Fibroblast of mammary gland (primary cell): Measurements from ENCODE around the gene OR1N1.

ENCODE experiments used
- DNase-seq: peaks from one replicate; pipeline ENCODE4 v3.0.0-alpha.2; 2010; ENCODE audit warnings: low read depth
- H3K4me3 ChIP-seq: 2 replicates; pipeline ENCODE4 v1.5.1; 2011; ENCODE audit warnings: low read depth, mild to moderate bottlenecking, low read length, moderate library complexity; ENCODE audit not compliant: control insufficient read depth
- TF ChIP-seq, protein P1 (sequence below): conservative IDR thresholded peaks from 2 replicates; pipeline ENCODE4 v1.5.1; 2011; ENCODE audit warnings: low read depth, low read length, inconsistent platforms; ENCODE audit not compliant: control insufficient read depth, insufficient read depth

OR1N1 gene

DNA sequence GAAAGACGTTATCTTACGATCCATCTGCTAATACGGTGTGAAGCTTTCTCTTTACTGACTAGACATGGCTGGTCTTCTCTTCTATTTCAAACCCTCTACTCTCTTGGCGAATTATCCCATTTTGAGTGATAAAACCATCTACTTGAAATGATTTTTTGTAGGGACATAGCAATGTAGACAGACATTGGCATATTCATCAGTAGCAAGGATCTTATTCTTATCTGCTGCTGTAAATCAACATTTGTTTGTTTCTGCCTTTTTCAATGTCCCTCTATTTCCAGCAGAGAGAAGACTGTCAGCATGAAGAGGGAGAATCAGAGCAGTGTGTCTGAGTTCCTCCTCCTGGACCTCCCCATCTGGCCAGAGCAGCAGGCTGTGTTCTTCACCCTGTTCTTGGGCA is 8.3 kb downstream of the OR1N1 start, which contains the start of gene OR1J4:
Gene OR1J4 (plus strand): TSS at position 301 of the 400 bp plus-strand sequence. CDS start 0 bp downstream, at position 301.
- no peak for DNase-seq
- no peak within 1 kb of the TSS for H3K4me3 ChIP-seq
- TF ChIP-seq, protein P1, sequence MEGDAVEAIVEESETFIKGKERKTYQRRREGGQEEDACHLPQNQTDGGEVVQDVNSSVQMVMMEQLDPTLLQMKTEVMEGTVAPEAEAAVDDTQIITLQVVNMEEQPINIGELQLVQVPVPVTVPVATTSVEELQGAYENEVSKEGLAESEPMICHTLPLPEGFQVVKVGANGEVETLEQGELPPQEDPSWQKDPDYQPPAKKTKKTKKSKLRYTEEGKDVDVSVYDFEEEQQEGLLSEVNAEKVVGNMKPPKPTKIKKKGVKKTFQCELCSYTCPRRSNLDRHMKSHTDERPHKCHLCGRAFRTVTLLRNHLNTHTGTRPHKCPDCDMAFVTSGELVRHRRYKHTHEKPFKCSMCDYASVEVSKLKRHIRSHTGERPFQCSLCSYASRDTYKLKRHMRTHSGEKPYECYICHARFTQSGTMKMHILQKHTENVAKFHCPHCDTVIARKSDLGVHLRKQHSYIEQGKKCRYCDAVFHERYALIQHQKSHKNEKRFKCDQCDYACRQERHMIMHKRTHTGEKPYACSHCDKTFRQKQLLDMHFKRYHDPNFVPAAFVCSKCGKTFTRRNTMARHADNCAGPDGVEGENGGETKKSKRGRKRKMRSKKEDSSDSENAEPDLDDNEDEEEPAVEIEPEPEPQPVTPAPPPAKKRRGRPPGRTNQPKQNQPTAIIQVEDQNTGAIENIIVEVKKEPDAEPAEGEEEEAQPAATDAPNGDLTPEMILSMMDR: no peak

DNA sequence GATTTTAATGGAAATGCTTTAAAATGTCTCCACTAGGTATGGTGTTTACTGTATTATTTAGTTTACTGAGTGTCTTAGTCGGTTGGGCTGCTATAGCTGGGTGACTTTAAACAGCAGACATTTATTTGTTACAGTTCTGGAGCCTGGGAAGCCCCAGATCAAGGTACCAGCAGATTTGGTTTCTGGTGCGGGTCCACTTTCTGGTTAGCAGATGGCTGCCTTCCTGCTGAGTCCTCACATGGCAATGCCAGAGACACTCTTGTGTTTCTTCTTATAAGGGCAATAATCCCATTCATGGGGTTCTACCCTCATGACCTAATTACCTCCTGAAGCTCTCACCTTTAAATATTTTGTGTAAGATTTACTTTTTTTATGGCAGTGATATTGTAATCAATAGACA is 8.9 kb downstream of the OR1N1 start:
- TF ChIP-seq, protein P1: no peak
- DNase-seq: no peak

GRCh38 chr9:122510502-122510901 is 16.6 kb downstream of the OR1N1 start, which contains the start of gene OR1J2:
Gene OR1J2, plus strand, starts transcription at chr9:122510802. Its CDS starts 0 bp downstream, at chr9:122510802.
- no peak within 1 kb of the TSS for H3K4me3 ChIP-seq
- TF ChIP-seq, protein P1: no peak

More for the DNA sequence above, 8.9 kb downstream of the OR1N1 start:
- no peak overlapping the region for H3K4me3 ChIP-seq

GRCh38 chr9:122506964-122507363 is 20.1 kb downstream of the OR1N1 start:
- H3K4me3 ChIP-seq: no peak overlapping the region
- TF ChIP-seq, protein P1: no peak
- no peak for DNase-seq

More at GRCh38 chr9:122510502-122510901, 16.6 kb downstream of the OR1N1 start, which contains the start of gene OR1J2:
- DNase-seq: no peak

DNA sequence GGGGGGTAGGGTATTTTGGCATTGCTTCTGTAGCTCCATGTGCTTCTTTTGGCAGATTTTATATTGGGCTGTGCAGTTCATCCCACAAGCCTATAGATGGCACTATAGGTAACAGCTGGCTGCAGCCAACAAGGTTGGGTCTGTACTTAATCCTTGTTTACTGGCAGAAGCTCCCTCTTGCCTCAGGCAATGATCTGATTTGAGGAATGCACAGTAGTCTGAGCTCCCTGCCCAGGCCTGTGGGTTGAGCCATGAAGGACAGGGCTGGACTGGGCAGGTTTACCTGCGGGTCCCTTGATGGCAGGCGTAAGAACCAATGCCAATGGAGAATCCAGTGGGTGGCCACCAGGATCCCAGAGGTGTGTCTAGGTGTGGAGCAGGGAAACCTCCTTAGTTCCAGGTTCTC is 28.2 kb downstream of the OR1N1 start:
- H3K4me3 ChIP-seq: no peak overlapping the region
- peak; percentile 59 for DNase-seq
- TF ChIP-seq, protein P1: peak; percentile 85

- DNase-seq: no peak
- H3K4me3 ChIP-seq: no peak overlapping the region
- TF ChIP-seq, protein P1: no peak
These were observed 48.0 kb downstream of the OR1N1 start for GRCh38 chr9:122479062-122479461.

DNA sequence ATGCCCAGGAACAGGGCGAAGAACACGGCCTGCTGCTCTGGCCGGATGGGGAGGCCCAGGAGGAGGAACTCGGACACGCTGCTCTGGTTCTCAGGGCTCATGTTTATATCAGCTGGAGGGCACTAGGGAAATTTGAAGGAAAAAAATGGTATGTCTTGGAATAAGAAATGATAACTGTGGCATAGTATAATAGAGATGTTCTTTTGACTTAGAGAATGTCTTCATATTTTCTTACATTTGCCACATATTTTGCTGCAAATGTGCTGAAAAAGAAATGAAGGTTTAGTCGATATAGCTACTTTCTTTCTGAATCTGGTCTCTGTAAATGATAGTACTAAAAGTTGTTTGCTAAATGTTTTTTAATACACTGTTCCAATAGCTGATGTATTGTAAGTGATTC is 49.3 kb downstream of the OR1N1 start, which contains the start of gene OR1J1:
Gene OR1J1 (minus strand): TSS at position 101 of the 400 bp plus-strand sequence. CDS start 0 bp downstream, at position 101.
- DNase-seq: no peak
- TF ChIP-seq, protein P1: no peak

More for the DNA sequence above, 49.3 kb downstream of the OR1N1 start, which contains the start of gene OR1J1:
- H3K4me3 ChIP-seq: no peak within 1 kb of the TSS
